ENCODE data around the gene CETN1. TPM values are rescaled to one million over a fixed set of nuclear protein-coding genes. Genes with fewer than 3 reads are reported as not detected.

CETN1 gene
- total and polyA plus RNA-seq, 2 donors (not counting 1 experiment from before 2014, with no cell fraction given), result not detected

- POLR2A ChIA-PET, result no interaction called here
- no peak overlapping the region for H3K27ac Mint-ChIP-seq
- H3K4me2 ChIP-seq (replicated peaks; ENCODE audit: low read depth, low read length, poor library complexity, severe bottlenecking), result no peak overlapping the region
Measured at GRCh38 chr18:595571-595970, 15.4 kb downstream of the CETN1 start.

GRCh38 chr18:596288-596881 lies 16.2 kb downstream of the CETN1 start:
- H3K9me3 Mint-ChIP-seq (ENCODE audit: insufficient read depth), result no peaks in the 10 kb centered on the region
- ATAC-seq (ENCODE audit: low read depth), result peak; percentile 31
- no peak overlapping the region for H3K27ac Mint-ChIP-seq
- no peaks in the 10 kb centered on the region for H4K20me1 ChIP-seq (ENCODE audit: control insufficient read depth, insufficient read depth, low read length, poor library complexity, severe bottlenecking)
- no peak overlapping the region for H2AFZ ChIP-seq (ENCODE audit: insufficient read depth, low read depth, low read length, poor library complexity, severe bottlenecking)
- ChIA-PET CTCF (no interaction called here), POLR2A (no interaction called here)
- H3K9me3 ChIP-seq (ENCODE audit: control extremely low read depth in 1 of 3, control insufficient read depth in 2 of 3, insufficient read depth in 1 of 3, low read length in 2 of 3), result peaks cover 0 to 14% (median 0%) of the 10 kb centered on the region in 3 donors
- WGBS (ENCODE audit: insufficient coverage), result 23% methylated on average over 17 of the region's 24 CpGs
- DNase-seq, result peak; percentile 55
- H3K4me3 Mint-ChIP-seq, result no peak overlapping the region
- intact Hi-C loops (cut with micrococcal nuclease), result no loop called here
- H3K27ac ChIP-seq (ENCODE audit: low read length in 2 of 2), result no peak overlapping the region
- H3K27me3 ChIP-seq (replicated peaks in 1 of 4; ENCODE audit: control extremely low read depth in 1 of 4, control insufficient read depth in 3 of 4, insufficient read depth in 4 of 4, low read length in 3 of 4), result peaks cover 0 to 30% (median 10%) of the 10 kb centered on the region in 4 experiments
- no peak overlapping the region for H3K4me3 ChIP-seq (ENCODE audit: control extremely low read depth in 1 of 5, extremely low read depth in 1 of 5, insufficient read depth in 1 of 5, low read depth in 2 of 5, low read length in 4 of 5)
- peak overlapping the region; percentile 27 for H3K4me2 ChIP-seq (replicated peaks; ENCODE audit: low read depth, low read length, poor library complexity, severe bottlenecking)
- peaks cover 4% of the 10 kb centered on the region for H3K4me1 Mint-ChIP-seq
- no peaks in the 10 kb centered on the region for H3K79me2 ChIP-seq (ENCODE audit: control insufficient read depth, insufficient read depth, low read length)
- peaks cover 6 to 11% of the 10 kb centered on the region in 2 donors for H3K4me1 ChIP-seq (ENCODE audit: control insufficient read depth in 2 of 2, insufficient read depth in 2 of 2, low read length in 2 of 2)
- TF ChIP-seq EZH2 (IDR thresholded peaks at IDR 0.05; ENCODE audit: borderline replicate concordance, insufficient read depth, low read depth, low read length, poor library complexity, severe bottlenecking), result no peak
- TF ChIP-seq, protein P1, sequence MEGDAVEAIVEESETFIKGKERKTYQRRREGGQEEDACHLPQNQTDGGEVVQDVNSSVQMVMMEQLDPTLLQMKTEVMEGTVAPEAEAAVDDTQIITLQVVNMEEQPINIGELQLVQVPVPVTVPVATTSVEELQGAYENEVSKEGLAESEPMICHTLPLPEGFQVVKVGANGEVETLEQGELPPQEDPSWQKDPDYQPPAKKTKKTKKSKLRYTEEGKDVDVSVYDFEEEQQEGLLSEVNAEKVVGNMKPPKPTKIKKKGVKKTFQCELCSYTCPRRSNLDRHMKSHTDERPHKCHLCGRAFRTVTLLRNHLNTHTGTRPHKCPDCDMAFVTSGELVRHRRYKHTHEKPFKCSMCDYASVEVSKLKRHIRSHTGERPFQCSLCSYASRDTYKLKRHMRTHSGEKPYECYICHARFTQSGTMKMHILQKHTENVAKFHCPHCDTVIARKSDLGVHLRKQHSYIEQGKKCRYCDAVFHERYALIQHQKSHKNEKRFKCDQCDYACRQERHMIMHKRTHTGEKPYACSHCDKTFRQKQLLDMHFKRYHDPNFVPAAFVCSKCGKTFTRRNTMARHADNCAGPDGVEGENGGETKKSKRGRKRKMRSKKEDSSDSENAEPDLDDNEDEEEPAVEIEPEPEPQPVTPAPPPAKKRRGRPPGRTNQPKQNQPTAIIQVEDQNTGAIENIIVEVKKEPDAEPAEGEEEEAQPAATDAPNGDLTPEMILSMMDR (IDR thresholded peaks at IDR 0.05), result no peak
- H3K36me3 ChIP-seq (replicated peaks in 1 of 2; ENCODE audit: control extremely low read depth in 1 of 2, control insufficient read depth in 1 of 2, extremely low read depth in 1 of 2, insufficient read depth in 2 of 2, low read length in 1 of 2), result no peaks in the 10 kb centered on the region
- peaks cover 44% of the 10 kb centered on the region for H3K27me3 Mint-ChIP-seq
- peak overlapping the region; percentile 3 for H3K9ac ChIP-seq (ENCODE audit: low read length)

More at GRCh38 chr18:595571-595970, 15.4 kb downstream of the CETN1 start:
- Histone ChIP-seq H3K27me3 (replicated peaks in 1 of 4; ENCODE audit: control extremely low read depth in 1 of 4, control insufficient read depth in 3 of 4, insufficient read depth in 4 of 4, low read length in 3 of 4) (peaks cover 0 to 30% (median 8%) of the 10 kb centered on the region in 4 experiments), H3K4me3 (ENCODE audit: control extremely low read depth in 1 of 5, extremely low read depth in 1 of 5, insufficient read depth in 1 of 5, low read depth in 2 of 5, low read length in 4 of 5) (no peak overlapping the region), H3K9me3 (ENCODE audit: control extremely low read depth in 1 of 3, control insufficient read depth in 2 of 3, insufficient read depth in 1 of 3, low read length in 2 of 3) (peaks cover 0 to 21% (median 0%) of the 10 kb centered on the region in 3 donors), H3K36me3 (replicated peaks in 1 of 2; ENCODE audit: control extremely low read depth in 1 of 2, control insufficient read depth in 1 of 2, extremely low read depth in 1 of 2, insufficient read depth in 2 of 2, low read length in 1 of 2) (no peaks in the 10 kb centered on the region), H4K20me1 (ENCODE audit: control insufficient read depth, insufficient read depth, low read length, poor library complexity, severe bottlenecking) (no peaks in the 10 kb centered on the region), H3K9ac (ENCODE audit: low read length) (no peak overlapping the region), H2AFZ (ENCODE audit: insufficient read depth, low read depth, low read length, poor library complexity, severe bottlenecking) (no peak overlapping the region), H3K4me1 (ENCODE audit: control insufficient read depth in 2 of 2, insufficient read depth in 2 of 2, low read length in 2 of 2) (peaks cover 6 to 11% of the 10 kb centered on the region in 2 donors), H3K27ac (ENCODE audit: low read length in 2 of 2) (no peak overlapping the region), H3K79me2 (ENCODE audit: control insufficient read depth, insufficient read depth, low read length) (no peaks in the 10 kb centered on the region)
- ATAC-seq (ENCODE audit: low read depth) (no peak), DNase-seq (no peak)
- CTCF ChIA-PET, result no interaction called here
- WGBS (ENCODE audit: insufficient coverage), result 83% methylated on average over 1 of the region's 1 CpG
- intact Hi-C loops (cut with micrococcal nuclease), result no loop called here
- peaks cover 4% of the 10 kb centered on the region for H3K4me1 Mint-ChIP-seq
- no peak overlapping the region for H3K4me3 Mint-ChIP-seq
- peaks cover 42% of the 10 kb centered on the region for H3K27me3 Mint-ChIP-seq
- TF ChIP-seq, protein P1 (IDR thresholded peaks at IDR 0.05), result no peak
- TF ChIP-seq EZH2 (IDR thresholded peaks at IDR 0.05; ENCODE audit: borderline replicate concordance, insufficient read depth, low read depth, low read length, poor library complexity, severe bottlenecking), result no peak
- no peaks in the 10 kb centered on the region for H3K9me3 Mint-ChIP-seq (ENCODE audit: insufficient read depth)
